C1 segment of cervical spinal cord (tissue), 14 donors: ENCODE measurements around the gene PPP2R2D.

Experiments
- DNase-seq, 14 donors: peaks; one replicate each; lab custom pipeline; 2025; lab: John Stamatoyannopoulos, UW

Gene PPP2R2D

GRCh38 chr10:131900350-131901152 lies at the start of gene PPP2R2D:
TSS of gene PPP2R2D (plus strand) at chr10:131901008. CDS start at chr10:131901149, 141 bp downstream.
- peak; percentile 39 to 98 (median 94) for DNase-seq

GRCh38 chr10:131851346-131851745 lies 49.5 kb upstream of the PPP2R2D start:
- no peak for DNase-seq

- no peak for DNase-seq
Observed at GRCh38 chr10:131852176-131852822, 48.5 kb upstream of the PPP2R2D start.

GRCh38 chr10:131852823-131853609 lies 47.8 kb upstream of the PPP2R2D start:
- no peak for DNase-seq

- DNase-seq, result no peak
Observed at GRCh38 chr10:131853610-131853964, 47.2 kb upstream of the PPP2R2D start.

- DNase-seq, result no peak
Observed at GRCh38 chr10:131854579-131855335, 46.1 kb upstream of the PPP2R2D start.

- no peak for DNase-seq
Observed at GRCh38 chr10:131855461-131856401, 45.1 kb upstream of the PPP2R2D start.

GRCh38 chr10:131856441-131857094 lies 44.2 kb upstream of the PPP2R2D start:
- DNase-seq, result no peak

- no peak for DNase-seq
Observed at GRCh38 chr10:131857156-131858117, 43.4 kb upstream of the PPP2R2D start.

GRCh38 chr10:131858118-131858515 lies 42.7 kb upstream of the PPP2R2D start:
- DNase-seq, result no peak

- DNase-seq, result no peak
Observed at GRCh38 chr10:131858583-131859340, 42.0 kb upstream of the PPP2R2D start.

GRCh38 chr10:131859341-131860020 lies 41.3 kb upstream of the PPP2R2D start:
- no peak for DNase-seq

- no peak for DNase-seq
Observed at GRCh38 chr10:131860311-131860710, 40.5 kb upstream of the PPP2R2D start.

- DNase-seq, result no peak
Observed at GRCh38 chr10:131860806-131861440, 39.9 kb upstream of the PPP2R2D start.

GRCh38 chr10:131862548-131862947 lies 38.3 kb upstream of the PPP2R2D start:
- DNase-seq, result no peak

GRCh38 chr10:131865223-131865917 lies 35.4 kb upstream of the PPP2R2D start:
- DNase-seq, result no peak
